Measurements from ENCODE around the gene CPNE4. TPM values are rescaled to one million over a fixed set of nuclear protein-coding genes. Genes with fewer than 3 reads are reported as not detected.

Gene CPNE4
- total RNA-seq, 1 experiment from 2014 or later: 1.9 TPM

DNA sequence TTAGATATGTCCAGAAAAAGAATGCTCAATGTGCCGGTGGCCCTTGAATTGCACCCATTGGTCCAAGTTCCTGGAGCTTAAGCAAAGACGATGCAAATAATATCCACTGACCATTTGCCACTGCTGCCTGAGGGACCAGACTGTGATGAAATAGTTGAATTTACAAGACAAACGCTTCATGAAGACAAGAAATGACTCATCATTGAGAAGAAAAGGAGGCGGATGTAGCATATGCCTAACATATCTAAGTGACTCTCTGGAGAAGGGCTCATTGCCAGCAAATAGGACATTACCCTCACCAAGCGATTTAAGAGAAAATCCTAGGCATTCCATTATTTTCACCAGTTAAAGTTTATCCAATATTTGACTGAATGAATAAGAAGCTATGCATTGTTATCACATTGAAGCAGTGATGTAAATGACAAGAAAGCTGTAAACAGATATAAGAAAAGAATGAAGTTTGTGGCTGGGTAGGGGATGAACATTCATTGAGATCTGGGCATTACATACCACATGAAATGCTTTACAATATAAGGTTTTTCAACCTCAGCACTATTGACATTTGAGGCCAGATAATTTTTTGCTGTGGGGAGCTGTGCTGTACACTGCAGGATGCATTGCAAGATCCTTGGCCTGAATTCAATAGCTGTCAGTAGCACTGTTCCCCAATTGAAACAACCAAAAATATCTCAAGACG, 48.9 kb upstream of the CPNE4 start:
- Histone ChIP-seq H3K9me3 (ENCODE audit: control insufficient read depth, low read depth, low read length) (no peaks in the 10 kb centered on the region), H4K8ac (replicated peaks; ENCODE audit: insufficient read length, low read depth, low read length) (no peak overlapping the region), H2BK20ac (ENCODE audit: low read depth, low read length, poor library complexity, severe bottlenecking) (no peak overlapping the region), H3K18ac (ENCODE audit: insufficient read length, low read depth, low read length) (no peak overlapping the region), H3K9ac (ENCODE audit: extremely low read depth, insufficient read length, low read length) (no peak overlapping the region), H4K91ac (ENCODE audit: insufficient read length, low read depth, low read length) (no peak overlapping the region), H3K56ac (ENCODE audit: insufficient read length, low read depth, low read length) (no peak overlapping the region), H3K4ac (ENCODE audit: low read depth, low read length) (no peak overlapping the region), H3K79me1 (ENCODE audit: insufficient read depth, low read depth, low read length, poor library complexity, severe bottlenecking) (no peaks in the 10 kb centered on the region), H3K4me2 (ENCODE audit: insufficient read depth, insufficient read length, low read length) (no peak overlapping the region), H3K79me2 (ENCODE audit: insufficient read depth, low read length) (no peaks in the 10 kb centered on the region), H2BK12ac (ENCODE audit: insufficient read length, low read depth, low read length) (no peak overlapping the region), H2AFZ (ENCODE audit: low read length) (no peak overlapping the region), H4K20me1 (ENCODE audit: control insufficient read depth, insufficient read depth, insufficient read length) (no peaks in the 10 kb centered on the region), H4K5ac (ENCODE audit: insufficient read length, low read depth, low read length) (no peak overlapping the region), H3K23me2 (ENCODE audit: insufficient read length, low read depth, low read length, poor library complexity, severe bottlenecking) (no peaks in the 10 kb centered on the region), H3K27me3 (ENCODE audit: insufficient read depth, low read length) (no peaks in the 10 kb centered on the region; the same call in 1 of the 2 replicates), H2BK120ac (ENCODE audit: low read depth, low read length, poor library complexity, severe bottlenecking) (no peak overlapping the region), H2BK15ac (ENCODE audit: low read depth, low read length) (no peak overlapping the region), H3K23ac (ENCODE audit: insufficient read length, low read depth, low read length) (no peak overlapping the region), H2AK5ac (ENCODE audit: insufficient read length, low read length) (no peak overlapping the region), H3K27ac (ENCODE audit: insufficient read length, low read depth, low read length) (no peak overlapping the region), H3K14ac (ENCODE audit: insufficient read depth, low read length) (no peak overlapping the region), H3T11ph (ENCODE audit: low read length) (no peak overlapping the region), H3K4me1 (ENCODE audit: insufficient read depth, low read length) (peaks cover 5% of the 10 kb centered on the region; the same call in 1 of the 2 replicates), H2BK5ac (ENCODE audit: insufficient read length, low read length) (no peak overlapping the region)
- no CpG with 5 or more reads among the region's 6 CpGs for WGBS (ENCODE audit: extremely low coverage, insufficient read length, low lambda C conversion rate)
- H3K27ac Mint-ChIP-seq: peak overlapping the region in 1 of 3 experiments; percentile 76; a peak in 2 of 7 replicates
- no peak overlapping the region for H3K4me3 Mint-ChIP-seq
- TF ChIP-seq CTCF (conservative IDR thresholded peaks at IDR 0.05): no peak
- H3K9me3 Mint-ChIP-seq: no peaks in the 10 kb centered on the region
- peak; percentile 32 for DNase-seq
- H3K27me3 Mint-ChIP-seq (ENCODE audit: low read depth): peaks cover 2% of the 10 kb centered on the region
- H3K36me3 Mint-ChIP-seq (ENCODE audit: insufficient read depth in 1 of 3, low read depth in 3 of 3): no peaks in the 10 kb centered on the region
- peaks cover 6 to 10% of the 10 kb centered on the region in 2 experiments for H3K4me1 Mint-ChIP-seq
